GM19324 (cell line): ENCODE measurements around the gene PI4KB.

Experiments
- ATAC-seq: cut with Tn5 transposase; IDR thresholded peaks from one replicate; pipeline ENCODE4 v1.9.1; 2021; ENCODE audit warnings: mild to moderate bottlenecking, moderate library complexity; ENCODE audit not compliant: unreplicated experiment, low FRiP score

PI4KB gene

GRCh38 chr1:151312826-151313225, 14.4 kb downstream of the PI4KB start:
- no peak for ATAC-seq

DNA sequence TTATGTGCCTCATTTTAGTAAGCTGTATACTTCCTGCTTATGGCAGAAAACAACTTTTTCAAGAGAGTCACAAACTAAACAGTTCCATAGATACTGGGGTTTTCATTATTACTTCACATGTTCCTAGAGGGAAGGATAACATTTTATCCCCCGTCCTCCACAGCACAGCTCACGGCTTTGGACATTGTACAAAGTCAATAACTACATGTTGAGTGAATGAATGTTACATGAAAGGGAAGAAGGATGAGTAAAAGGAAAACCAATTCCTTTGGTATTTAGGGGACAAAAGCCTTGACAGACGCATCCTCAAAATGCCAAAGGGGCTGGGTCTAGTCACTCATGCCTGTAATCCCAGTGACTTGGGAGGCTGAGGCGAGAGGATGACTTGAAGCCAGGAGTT, 14.8 kb downstream of the PI4KB start:
- ATAC-seq = no peak

DNA sequence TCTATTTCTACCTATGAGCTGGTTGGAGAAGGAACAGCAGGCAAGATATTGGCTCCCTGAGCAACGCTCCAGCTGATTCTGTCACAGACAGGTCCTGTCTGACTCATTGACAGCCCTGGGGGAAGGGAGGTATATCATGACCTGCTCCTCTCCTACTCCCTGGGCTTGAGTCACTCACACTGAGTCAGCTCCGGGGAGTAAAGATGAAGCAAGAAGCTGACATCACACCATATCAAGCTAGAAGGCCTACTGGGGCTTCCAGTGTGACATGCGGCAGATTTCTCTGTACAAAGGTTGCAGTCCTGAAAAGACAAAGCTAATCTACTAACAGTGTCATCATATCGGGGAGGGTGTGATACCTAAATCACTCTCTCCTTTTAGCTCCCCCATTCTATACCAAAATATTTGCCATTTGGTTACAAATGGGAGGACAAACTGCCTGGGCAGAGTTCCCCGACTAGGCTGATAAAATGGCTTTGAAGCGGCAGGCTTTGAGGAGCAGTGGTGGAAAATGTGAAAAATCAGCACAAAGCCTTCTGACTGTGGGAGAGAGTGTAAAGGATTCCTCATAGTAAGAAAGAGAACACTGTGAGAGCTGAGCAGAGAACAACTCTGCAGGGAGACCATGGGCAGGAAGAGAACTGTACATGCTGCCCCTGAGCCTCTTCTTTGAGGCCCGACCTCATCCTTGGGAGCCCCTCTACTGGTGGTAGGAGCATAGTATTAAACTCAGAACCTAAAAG, 15.5 kb downstream of the PI4KB start:
- ATAC-seq = no peak

DNA sequence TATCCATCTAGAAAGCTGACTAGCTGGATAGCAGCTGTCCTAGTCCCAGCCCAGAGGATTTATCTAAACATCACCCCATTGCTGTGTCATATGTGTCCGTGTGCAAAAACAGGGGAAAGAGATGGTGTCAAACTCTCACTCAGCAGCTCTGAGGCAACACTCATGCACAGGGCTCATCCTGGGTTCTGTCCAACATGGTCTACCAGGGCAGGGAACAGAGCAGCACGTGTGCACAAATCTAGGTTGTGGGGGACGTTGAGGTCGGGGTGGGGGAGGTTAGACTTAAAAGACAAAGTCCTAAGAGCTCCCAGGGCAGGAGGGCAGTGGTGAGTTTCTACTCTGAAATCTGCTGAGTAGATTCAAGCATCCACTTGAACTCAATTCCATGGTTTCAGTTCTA, 16.2 kb downstream of the PI4KB start:
- no peak for ATAC-seq

- ATAC-seq = no peak
Measured at GRCh38 chr1:151309811-151310323, 17.3 kb downstream of the PI4KB start.

DNA sequence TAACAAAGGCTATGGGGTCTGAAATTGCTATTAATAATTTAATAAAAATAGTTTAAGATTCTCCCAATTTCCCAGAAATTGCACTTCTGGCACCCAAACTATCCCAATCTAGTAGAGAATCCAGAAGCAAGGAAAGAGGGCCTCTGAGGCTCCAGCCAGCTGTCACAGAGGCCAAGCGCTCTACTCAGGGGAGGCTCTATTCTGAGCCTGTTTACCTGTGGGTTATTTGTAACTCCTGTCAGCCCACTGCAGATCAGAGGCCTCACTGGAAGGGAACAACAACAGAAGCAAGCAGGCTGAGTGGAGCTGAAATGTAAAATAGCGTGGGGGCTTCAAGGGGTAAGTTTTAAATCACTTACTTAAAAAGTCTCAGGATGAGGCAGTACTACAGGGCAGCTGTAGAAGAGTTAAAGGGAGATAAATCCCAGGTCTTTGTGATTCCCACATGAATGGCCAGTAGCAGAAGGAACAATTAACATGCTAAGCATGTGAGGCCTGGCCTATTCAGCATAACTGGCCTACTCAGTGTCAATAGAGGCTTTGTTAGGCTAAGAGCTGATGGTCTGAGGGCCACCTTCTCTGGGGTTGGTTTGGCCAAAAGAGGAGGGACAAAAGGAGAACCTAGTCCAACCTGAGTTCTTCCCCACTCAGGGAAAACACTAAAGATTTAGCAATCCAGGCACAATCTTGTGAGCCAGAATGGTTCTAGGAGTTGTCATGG, 32.3 kb downstream of the PI4KB start:
- no peak for ATAC-seq

DNA sequence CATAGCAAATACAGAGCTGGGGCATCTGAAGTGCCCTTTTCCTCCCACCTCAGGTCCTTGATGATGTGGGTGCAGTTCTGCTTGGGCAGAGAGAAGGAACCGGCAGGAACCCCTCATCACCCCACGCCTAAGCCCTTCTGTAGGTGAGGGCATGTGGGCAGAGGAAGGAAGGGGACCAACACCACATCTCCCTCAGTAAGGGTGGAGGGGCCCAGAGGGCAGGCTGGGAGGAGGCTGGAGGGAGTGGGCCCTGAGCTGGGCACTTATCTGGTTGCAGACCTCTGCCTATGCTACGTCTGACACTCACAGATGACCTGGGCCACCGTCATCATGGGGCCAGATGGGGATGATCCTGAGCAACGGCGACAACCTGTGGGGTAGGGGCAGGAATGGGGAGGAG, 34.1 kb downstream of the PI4KB start:
- ATAC-seq = no peak

DNA sequence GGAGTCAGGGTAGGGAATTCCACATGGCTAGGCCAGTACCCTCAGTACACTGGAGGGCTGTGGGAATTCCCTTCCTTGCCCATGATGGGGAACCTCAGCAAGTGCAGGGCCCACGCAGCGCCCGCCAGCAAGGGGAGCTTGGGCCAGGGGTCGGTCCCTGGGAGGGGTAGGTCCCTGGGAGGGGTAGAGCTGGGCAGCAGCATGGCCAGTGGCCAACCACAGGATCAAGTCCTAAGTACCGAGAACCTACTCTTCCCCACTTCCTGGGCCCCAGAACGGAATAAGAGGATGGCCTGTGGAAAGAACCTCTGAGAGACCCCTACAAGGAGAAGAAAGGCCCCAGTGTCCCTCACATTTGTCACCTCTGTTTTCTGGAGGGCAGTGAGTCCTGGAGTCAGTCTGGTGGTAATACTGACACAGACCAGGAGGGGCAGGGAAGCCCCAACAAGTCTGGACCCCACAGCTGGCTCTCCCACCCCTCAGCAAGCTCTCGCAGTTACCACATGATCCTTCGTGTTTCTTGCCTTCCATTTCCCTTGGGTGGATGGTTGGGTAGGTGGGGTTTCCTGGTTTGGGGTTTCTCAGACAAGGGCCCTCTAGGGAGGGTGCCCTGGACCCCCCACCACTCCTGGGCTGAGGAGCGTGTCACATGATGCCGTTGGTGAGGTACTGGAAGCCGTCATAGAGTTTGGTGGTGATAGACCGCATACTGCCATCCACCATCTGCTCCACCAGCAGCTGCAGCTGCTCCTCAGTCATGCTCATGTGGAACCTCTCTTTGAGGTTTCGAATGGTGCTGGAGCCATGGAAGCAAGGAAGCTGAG, 34.8 kb downstream of the PI4KB start:
- no peak for ATAC-seq

- no peak for ATAC-seq
Measured at GRCh38 chr1:151290709-151291303, 36.4 kb downstream of the PI4KB start.

- no peak for ATAC-seq
Measured at GRCh38 chr1:151289991-151290708, 37.1 kb downstream of the PI4KB start.

- no peak for ATAC-seq
Measured at GRCh38 chr1:151289080-151289935, 37.9 kb downstream of the PI4KB start.

DNA sequence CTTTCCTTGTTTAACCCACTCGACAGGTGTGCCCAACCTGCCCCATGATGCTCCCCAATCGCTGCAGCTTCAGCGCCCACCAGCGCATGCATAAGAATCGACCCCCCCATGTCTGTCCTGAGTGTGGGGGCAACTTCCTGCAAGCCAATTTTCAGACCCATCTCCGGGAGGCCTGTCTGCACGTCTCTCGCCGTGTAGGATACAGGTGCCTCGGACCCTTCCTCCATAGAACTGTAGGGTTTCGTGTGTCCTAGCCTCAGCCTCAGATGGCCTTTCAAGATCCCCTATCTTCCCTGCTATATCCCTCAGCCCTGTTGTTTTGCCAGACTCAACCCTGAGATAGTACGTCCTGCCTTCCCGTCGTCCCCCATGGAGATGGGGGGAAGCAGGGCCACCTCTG, 38.7 kb downstream of the PI4KB start:
- ATAC-seq = no peak

- ATAC-seq = no peak
Measured at GRCh38 chr1:151287767-151288500, 39.3 kb downstream of the PI4KB start.

- no peak for ATAC-seq
Measured at GRCh38 chr1:151287341-151287699, 39.9 kb downstream of the PI4KB start.

GRCh38 chr1:151286619-151287340, 40.4 kb downstream of the PI4KB start:
- no peak for ATAC-seq

DNA sequence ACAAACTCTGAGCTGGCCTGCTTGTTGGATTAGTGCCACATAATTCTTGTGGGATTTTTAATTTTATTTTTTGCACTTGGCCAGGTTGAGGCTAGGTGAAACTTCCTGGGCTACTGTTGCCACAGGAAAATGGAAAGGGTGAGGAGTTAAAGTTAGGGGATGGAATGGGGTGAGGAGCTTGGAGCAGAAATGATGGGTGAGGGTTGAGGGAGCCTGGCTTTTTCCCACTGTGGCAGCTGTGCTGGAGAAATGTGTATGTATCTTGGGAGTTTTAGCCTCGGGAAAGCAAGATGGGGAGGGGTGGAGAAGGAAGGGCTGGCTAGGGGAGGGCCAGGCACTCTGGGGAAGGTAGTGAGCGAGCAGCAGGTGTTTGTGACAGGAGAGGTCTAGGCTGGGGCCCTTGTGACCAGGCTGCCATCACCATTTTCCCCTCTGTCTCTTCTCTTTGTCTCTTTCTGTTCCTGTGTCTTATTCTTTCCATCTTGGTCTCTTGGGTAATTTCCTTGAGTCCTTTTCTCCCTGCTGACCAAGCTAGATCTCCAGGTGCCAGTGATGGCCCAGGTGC, 43.1 kb downstream of the PI4KB start:
- no peak for ATAC-seq

DNA sequence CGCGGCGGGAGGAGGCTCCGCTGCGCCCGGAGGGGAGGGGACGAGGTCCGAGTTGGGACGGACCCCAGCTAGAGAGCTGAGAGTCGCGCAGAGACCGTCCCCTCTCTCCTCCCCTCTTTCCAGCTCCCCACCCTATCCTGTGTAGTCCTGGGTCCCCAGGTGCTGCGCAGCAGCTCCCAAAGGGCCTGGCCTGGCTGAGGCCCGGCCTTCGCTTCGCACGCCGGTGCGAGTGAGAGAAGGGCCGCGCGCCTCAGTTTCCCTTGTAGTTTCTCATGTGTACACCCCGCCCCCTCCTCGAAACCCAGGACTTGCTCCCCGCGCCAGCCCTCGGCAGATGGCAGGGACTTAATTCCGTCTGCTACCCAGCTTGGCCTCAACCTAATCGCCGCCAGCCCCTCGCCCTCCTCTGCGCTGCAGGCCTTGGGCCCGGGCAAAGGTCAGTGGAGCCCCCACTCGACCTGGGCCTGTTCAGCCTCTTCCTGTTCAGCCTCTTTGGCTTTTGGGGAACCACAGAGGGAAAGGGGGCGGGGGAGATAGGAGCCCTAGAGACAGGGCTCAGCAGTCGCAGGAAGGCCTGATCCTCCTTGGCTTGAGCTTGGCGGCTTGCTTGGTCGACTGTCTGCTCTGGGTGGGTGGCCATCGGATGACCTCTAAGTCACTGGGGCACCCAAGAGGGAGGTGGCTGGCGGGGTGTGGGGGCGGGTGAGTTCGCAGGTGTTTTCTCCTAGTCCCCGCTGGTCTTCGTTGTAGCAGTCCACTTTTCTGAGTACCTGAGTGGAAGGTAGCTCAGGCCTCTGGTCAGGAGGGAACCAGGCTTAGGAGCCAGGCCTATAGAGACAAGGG, 44.1 kb downstream of the PI4KB start:
- no peak for ATAC-seq
